Measurements from ENCODE around the gene LAP3. TPM values are rescaled to one million over a fixed set of nuclear protein-coding genes. Genes with fewer than 3 reads are reported as not detected.
A peak's percentile ranks its signal among the peaks of the same experiment; 100 is the strongest.

Gene LAP3
- total RNA-seq, 1 donor from 2014 or later, result 81.6 TPM

- H3K4me3 Mint-ChIP-seq (ENCODE audit: low read depth), result no peak overlapping the region
- peak overlapping the region; percentile 65 for H3K27ac Mint-ChIP-seq
- no peak for DNase-seq (ENCODE audit: low spot score, unreplicated experiment)
- H3K9me3 Mint-ChIP-seq (ENCODE audit: low read depth), result no peaks in the 10 kb centered on the region
- peaks cover 26% of the 10 kb centered on the region for H3K36me3 Mint-ChIP-seq (ENCODE audit: insufficient read depth)
- H3K27me3 Mint-ChIP-seq, result no peaks in the 10 kb centered on the region
- peaks cover 12% of the 10 kb centered on the region for H3K4me1 Mint-ChIP-seq (ENCODE audit: low read depth)
- TF ChIP-seq, protein P1, sequence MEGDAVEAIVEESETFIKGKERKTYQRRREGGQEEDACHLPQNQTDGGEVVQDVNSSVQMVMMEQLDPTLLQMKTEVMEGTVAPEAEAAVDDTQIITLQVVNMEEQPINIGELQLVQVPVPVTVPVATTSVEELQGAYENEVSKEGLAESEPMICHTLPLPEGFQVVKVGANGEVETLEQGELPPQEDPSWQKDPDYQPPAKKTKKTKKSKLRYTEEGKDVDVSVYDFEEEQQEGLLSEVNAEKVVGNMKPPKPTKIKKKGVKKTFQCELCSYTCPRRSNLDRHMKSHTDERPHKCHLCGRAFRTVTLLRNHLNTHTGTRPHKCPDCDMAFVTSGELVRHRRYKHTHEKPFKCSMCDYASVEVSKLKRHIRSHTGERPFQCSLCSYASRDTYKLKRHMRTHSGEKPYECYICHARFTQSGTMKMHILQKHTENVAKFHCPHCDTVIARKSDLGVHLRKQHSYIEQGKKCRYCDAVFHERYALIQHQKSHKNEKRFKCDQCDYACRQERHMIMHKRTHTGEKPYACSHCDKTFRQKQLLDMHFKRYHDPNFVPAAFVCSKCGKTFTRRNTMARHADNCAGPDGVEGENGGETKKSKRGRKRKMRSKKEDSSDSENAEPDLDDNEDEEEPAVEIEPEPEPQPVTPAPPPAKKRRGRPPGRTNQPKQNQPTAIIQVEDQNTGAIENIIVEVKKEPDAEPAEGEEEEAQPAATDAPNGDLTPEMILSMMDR (IDR thresholded peaks at IDR 0.05; ENCODE audit: unreplicated experiment), result no peak
Observed at GRCh38 chr4:17587094-17587822, 10.3 kb downstream of the LAP3 start.

DNA sequence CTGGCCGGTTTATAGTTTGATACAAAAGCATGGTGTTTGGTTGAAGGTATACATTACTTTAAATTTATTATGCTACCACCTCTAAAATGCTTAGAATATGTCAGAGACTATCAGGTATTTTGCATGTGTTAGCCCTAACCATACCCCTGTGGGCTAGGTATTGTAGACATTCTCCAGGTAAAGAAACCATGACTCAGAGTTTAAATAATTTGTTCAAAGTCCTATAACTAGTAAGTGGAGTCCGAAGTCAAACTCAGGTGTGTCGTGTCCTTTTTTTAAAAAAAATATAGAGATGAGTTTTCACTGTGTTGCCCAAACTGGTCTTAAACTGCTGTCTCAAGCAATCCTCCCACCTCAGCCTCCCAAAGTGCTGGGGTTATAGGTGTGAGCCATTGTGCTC lies 12.4 kb downstream of the LAP3 start:
- H3K9me3 Mint-ChIP-seq (ENCODE audit: low read depth), result no peaks in the 10 kb centered on the region
- H3K4me3 Mint-ChIP-seq (ENCODE audit: low read depth), result no peak overlapping the region
- H3K4me1 Mint-ChIP-seq (ENCODE audit: low read depth), result peaks cover 12% of the 10 kb centered on the region
- TF ChIP-seq, protein P1 (IDR thresholded peaks at IDR 0.05; ENCODE audit: unreplicated experiment), result no peak
- no peaks in the 10 kb centered on the region for H3K27me3 Mint-ChIP-seq
- H3K36me3 Mint-ChIP-seq (ENCODE audit: insufficient read depth), result peaks cover 28% of the 10 kb centered on the region
- H3K27ac Mint-ChIP-seq, result no peak overlapping the region
- no peak for DNase-seq (ENCODE audit: low spot score, unreplicated experiment)

DNA sequence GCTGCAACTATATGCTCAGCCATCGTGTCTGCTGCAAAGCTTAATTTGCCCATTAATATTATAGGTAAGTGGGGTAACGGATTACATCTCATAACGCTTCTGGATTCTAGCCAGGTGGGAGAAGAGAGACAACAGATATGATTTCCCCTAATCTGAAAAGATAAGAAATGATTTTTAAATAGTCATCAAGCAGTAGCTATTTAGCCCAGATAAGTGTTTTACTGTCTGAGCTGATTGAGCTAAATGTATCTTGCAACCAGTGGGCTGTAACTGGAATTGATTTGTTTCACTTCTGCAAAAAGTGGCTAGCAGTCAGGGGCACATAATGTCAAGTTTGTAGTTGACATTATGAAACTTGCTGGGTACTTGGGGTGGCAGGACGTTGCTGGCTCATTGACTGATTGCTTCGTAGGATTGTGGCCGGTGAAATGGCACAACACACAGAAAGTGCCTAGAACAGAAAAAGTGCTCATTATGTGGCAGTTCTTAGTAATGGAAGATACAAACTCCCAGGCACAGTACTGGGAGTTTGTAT lies 18.5 kb downstream of the LAP3 start:
- peaks cover 19% of the 10 kb centered on the region for H3K36me3 Mint-ChIP-seq (ENCODE audit: insufficient read depth)
- no peaks in the 10 kb centered on the region for H3K27me3 Mint-ChIP-seq
- no peak overlapping the region for H3K27ac Mint-ChIP-seq
- TF ChIP-seq, protein P1 (IDR thresholded peaks at IDR 0.05; ENCODE audit: unreplicated experiment), result no peak
- no peak for DNase-seq (ENCODE audit: low spot score, unreplicated experiment)
- H3K4me3 Mint-ChIP-seq (ENCODE audit: low read depth), result no peak overlapping the region
- no peaks in the 10 kb centered on the region for H3K4me1 Mint-ChIP-seq (ENCODE audit: low read depth)
- no peaks in the 10 kb centered on the region for H3K9me3 Mint-ChIP-seq (ENCODE audit: low read depth)

- H3K27ac Mint-ChIP-seq, result no peak overlapping the region
- no peak for DNase-seq (ENCODE audit: low spot score, unreplicated experiment)
- H3K9me3 Mint-ChIP-seq (ENCODE audit: low read depth), result no peaks in the 10 kb centered on the region
- peaks cover 19% of the 10 kb centered on the region for H3K36me3 Mint-ChIP-seq (ENCODE audit: insufficient read depth)
- H3K27me3 Mint-ChIP-seq, result no peaks in the 10 kb centered on the region
- TF ChIP-seq, protein P1 (IDR thresholded peaks at IDR 0.05; ENCODE audit: unreplicated experiment), result peak; percentile 48
- H3K4me1 Mint-ChIP-seq (ENCODE audit: low read depth), result no peaks in the 10 kb centered on the region
- no peak overlapping the region for H3K4me3 Mint-ChIP-seq (ENCODE audit: low read depth)
Observed at GRCh38 chr4:17597517-17597916, 20.5 kb downstream of the LAP3 start.

DNA sequence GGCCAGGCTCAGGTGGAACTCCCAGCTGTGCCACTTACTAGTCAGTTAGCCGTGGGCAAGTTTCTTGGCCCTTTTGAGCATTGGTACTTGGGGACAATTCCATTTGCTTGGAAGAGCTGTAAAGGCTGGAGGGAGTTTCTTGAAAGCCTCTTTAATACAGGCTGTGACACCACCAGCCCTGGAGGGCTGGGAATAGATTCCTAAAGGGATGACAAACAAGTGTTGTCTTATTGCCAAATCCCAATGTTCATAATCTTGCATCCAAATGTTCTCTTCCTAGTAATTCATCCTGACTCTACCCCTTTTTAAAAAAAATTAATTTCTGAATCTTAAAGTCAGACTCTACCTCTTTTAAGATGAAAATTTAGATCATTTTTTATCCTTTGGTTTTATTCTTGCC lies 22.8 kb downstream of the LAP3 start:
- TF ChIP-seq, protein P1 (IDR thresholded peaks at IDR 0.05; ENCODE audit: unreplicated experiment), result no peak
- Mint-ChIP-seq H3K4me1 (ENCODE audit: low read depth) (no peaks in the 10 kb centered on the region), H3K4me3 (ENCODE audit: low read depth) (no peak overlapping the region), H3K9me3 (ENCODE audit: low read depth) (no peaks in the 10 kb centered on the region), H3K27me3 (no peaks in the 10 kb centered on the region), H3K36me3 (ENCODE audit: insufficient read depth) (peaks cover 12% of the 10 kb centered on the region), H3K27ac (no peak overlapping the region)
- no peak for DNase-seq (ENCODE audit: low spot score, unreplicated experiment)

Measured in progenitor cell of endocrine pancreas (in vitro differentiated cells).